HepG2 (cell line): ENCODE measurements around the gene POLR1H. TPM values are rescaled to one million over a fixed set of nuclear protein-coding genes. Genes with fewer than 3 reads are reported as not detected.

Experiments
- FLYWCH1 ChIP-seq: sonication (generic); formaldehyde crosslinking; IDR thresholded peaks from 2 replicates; pipeline ENCODE4 v1.8.1; 2023; ENCODE audit warnings: mild to moderate bottlenecking, missing genetic modification reagents
- KLF9 ChIP-seq: IDR thresholded peaks from 2 replicates; pipeline ENCODE4 v1.6.1; 2016; ENCODE audit warnings: low read depth
- MED1 ChIP-seq: sonication (generic); formaldehyde crosslinking; IDR thresholded peaks from 2 replicates; pipeline ENCODE4 v1.4.0; 2020; ENCODE audit warnings: missing genetic modification reagents
- PBX2 ChIP-seq: IDR thresholded peaks from 2 replicates; pipeline ENCODE4 v1.6.1; 2016; ENCODE audit warnings: control low read depth
- POLR2AphosphoS2 ChIP-seq: IDR thresholded peaks from 2 replicates; pipeline ENCODE4 v1.6.1; 2011; ENCODE audit warnings: low read depth, low read length, improper control_type of control experiment
- SMC3 ChIP-seq: IDR thresholded peaks from 2 replicates; pipeline ENCODE4 v1.6.1; 2011; ENCODE audit warnings: low read length, improper control_type of control experiment
- ZBTB46 ChIP-seq: sonication (generic); formaldehyde crosslinking; IDR thresholded peaks from 2 replicates; pipeline ENCODE4 v1.4.0; 2020; ENCODE audit warnings: mild to moderate bottlenecking, missing genetic modification reagents, borderline replicate concordance
- ZFP36 ChIP-seq: fragments of 150-350 bp; IDR thresholded peaks from 2 replicates; pipeline ENCODE4 v1.6.1; 2018; ENCODE audit warnings: borderline replicate concordance, low read length, low read depth; ENCODE audit not compliant: partially characterized antibody
- ZNF256 ChIP-seq: sonication (generic); formaldehyde crosslinking; conservative IDR thresholded peaks from 2 replicates; pipeline ENCODE4 v1.4.0; 2020; ENCODE audit warnings: missing genetic modification reagents
- ZNF282 ChIP-seq: fragments of 450-650 bp; IDR thresholded peaks from 2 replicates; pipeline ENCODE4 v1.6.1; 2018; ENCODE audit not compliant: partially characterized antibody
- ZNF629 ChIP-seq: sonication (generic); formaldehyde crosslinking; conservative IDR thresholded peaks from 2 replicates; pipeline ENCODE4 v1.5.0; 2020; ENCODE audit warnings: missing genetic modification reagents
- ZNF691 ChIP-seq: sonication (generic); formaldehyde crosslinking; IDR thresholded peaks from 2 replicates; pipeline ENCODE4 v1.4.0; 2020; ENCODE audit warnings: missing genetic modification reagents, low read depth, mild to moderate bottlenecking, borderline replicate concordance
- polyA plus RNA-seq, 8 experiments: library from polyadenylated mRNA; depleted of rRNA in 3 of 8; stranded (reverse) in 7 of 8; unstranded in 1 of 8; fragments of >200 nt; fragmentation: Illumina TruSeq in 4 of 8; extraction: Trizol in 4 of 8; gene quantifications; 2 replicates each; pipeline versions ENCODE4 v1.2.1 to v1.2.3, GENCODE V29; 2011 to 2016; ENCODE audit warnings: low read depth in 4 of 8, missing spikeins in 1 of 8, mixed read lengths in 1 of 8; ENCODE audit not compliant: insufficient read depth in 1 of 8
- total RNA-seq, 5 experiments: library from RNA; depleted of rRNA; stranded (reverse); fragments of >200 nt; fragmentation: Illumina TruSeq; extraction: Trizol; gene quantifications; 2 replicates each; pipeline ENCODE4 v1.2.3, GENCODE V29; 2016; ENCODE audit warnings: low read depth in 1 of 5

Gene POLR1H
- total and polyA plus RNA-seq, 2 of the 13 experiments (the other 11 are each of a cell fraction or from before 2014, with no cell fraction given): 61.4 to 79.8 TPM

GRCh38 chr6:30100154-30100553 lies 39.1 kb downstream of the POLR1H start (continued):
- TF ChIP-seq PBX2 (CRISPR knock-in tag): no peak
- peak; percentile 88 for TF ChIP-seq ZFP36
- 0 out of 2 replicates have a peak, but pooled peaks have one; percentile 14 for TF ChIP-seq ZBTB46 (CRISPR knock-in tag)
- TF ChIP-seq KLF9 (CRISPR knock-in tag): 0 out of 2 replicates have a peak, but pooled peaks have one; percentile 6
- TF ChIP-seq SMC3: no peak
- no peak for TF ChIP-seq POLR2AphosphoS2
- TF ChIP-seq ZNF282: no peak
- no peak for TF ChIP-seq MED1 (CRISPR knock-in tag)
- no peak for TF ChIP-seq FLYWCH1 (CRISPR knock-in tag)
- no peak for TF ChIP-seq ZNF691
- no peak for TF ChIP-seq ZNF256
- TF ChIP-seq ZNF629 (CRISPR knock-in tag): no peak
